Astrocyte (in vitro differentiated cells and primary cell): ENCODE data around the gene PRDM2. TPM values are rescaled to one million over a fixed set of nuclear protein-coding genes. Genes with fewer than 3 reads are reported as not detected.

Experiments used
- DNase-seq: peaks from one replicate; pipeline ENCODE4 v3.0.0-alpha.2; 2010; ENCODE audit warnings: low read depth
- FAIRE-seq: peaks from 2 replicates; lab custom pipeline; 2011; peaks lifted over from hg19 to GRCh38; lab: Jason Lieb, UNC
- H2AFZ ChIP-seq: 2 replicates; pipeline ENCODE4 v1.6.0; 2012; ENCODE audit warnings: low read depth, low read length, inconsistent platforms
- H3K27ac ChIP-seq: 2 replicates; pipeline ENCODE4 v1.5.1; 2011; ENCODE audit warnings: low read depth, low read length, inconsistent platforms
- H3K27me3 ChIP-seq: 2 replicates; pipeline ENCODE4 v1.6.0; 2011; ENCODE audit warnings: low read length, inconsistent platforms; ENCODE audit not compliant: insufficient read depth
- H3K36me3 ChIP-seq: 2 replicates; pipeline ENCODE4 v1.5.1; 2011; ENCODE audit warnings: low read length, inconsistent platforms; ENCODE audit not compliant: insufficient read depth
- H3K4me1 ChIP-seq: 2 replicates; pipeline ENCODE4 v1.5.1; 2011; ENCODE audit warnings: low read length, inconsistent platforms; ENCODE audit not compliant: insufficient read depth
- H3K4me2 ChIP-seq: 2 replicates; pipeline ENCODE4 v1.6.0; 2012; ENCODE audit warnings: low read length, inconsistent platforms
- H3K4me3 ChIP-seq: 2 replicates; pipeline ENCODE4 v1.5.1; 2011; ENCODE audit warnings: low read depth, mild to moderate bottlenecking, low read length, inconsistent platforms; ENCODE audit not compliant: insufficient read depth
- H3K79me2 ChIP-seq: 2 replicates; pipeline ENCODE4 v1.6.0; 2012; ENCODE audit warnings: mild to moderate bottlenecking, low read length, inconsistent platforms; ENCODE audit not compliant: insufficient read depth
- H3K9ac ChIP-seq: 2 replicates; pipeline ENCODE4 v1.6.0; 2012; ENCODE audit warnings: mild to moderate bottlenecking, low read length, inconsistent platforms
- H3K9me3 ChIP-seq: 2 replicates; pipeline ENCODE4 v1.5.1; 2012; ENCODE audit warnings: low read depth, mild to moderate bottlenecking, low read length, inconsistent platforms; ENCODE audit not compliant: insufficient read depth
- H4K20me1 ChIP-seq: 2 replicates; pipeline ENCODE4 v1.6.0; 2012; ENCODE audit warnings: low read length, inconsistent platforms; ENCODE audit not compliant: insufficient read depth
- H3K27ac Mint-ChIP-seq: one replicate; pipeline ENCODE4 v1.8.0; 2021; ENCODE audit warnings: mild to moderate bottlenecking, mixed read lengths; ENCODE audit not compliant: unreplicated experiment
- H3K27me3 Mint-ChIP-seq: one replicate; pipeline ENCODE4 v1.8.0; 2021; ENCODE audit warnings: low read depth, mixed read lengths; ENCODE audit not compliant: unreplicated experiment
- H3K36me3 Mint-ChIP-seq: one replicate; pipeline ENCODE4 v1.8.0; 2021; ENCODE audit warnings: low read depth, mixed read lengths; ENCODE audit not compliant: unreplicated experiment
- H3K4me1 Mint-ChIP-seq: one replicate; pipeline ENCODE4 v1.8.0; 2021; ENCODE audit warnings: low read depth, mixed read lengths; ENCODE audit not compliant: unreplicated experiment
- H3K4me3 Mint-ChIP-seq: one replicate; pipeline ENCODE4 v1.8.0; 2021; ENCODE audit warnings: mild to moderate bottlenecking, moderate library complexity, mixed read lengths; ENCODE audit not compliant: unreplicated experiment
- H3K9me3 Mint-ChIP-seq: one replicate; pipeline ENCODE4 v1.8.0; 2021; ENCODE audit warnings: mild to moderate bottlenecking, mixed read lengths; ENCODE audit not compliant: unreplicated experiment
- CTCF ChIP-seq: IDR thresholded peaks from 2 replicates; pipeline ENCODE4 v1.5.1; 2011; ENCODE audit warnings: low read depth, mild to moderate bottlenecking, inconsistent platforms, low read length, moderate library complexity; ENCODE audit not compliant: insufficient read depth
- EZH2 ChIP-seq: IDR thresholded peaks from 2 replicates; pipeline ENCODE4 v1.6.1; 2012; ENCODE audit warnings: mild to moderate bottlenecking, low read length, inconsistent platforms; ENCODE audit not compliant: insufficient read depth
- total RNA-seq: library from RNA; stranded (reverse); gene quantifications from 2 replicates; pipeline ENCODE4 v1.2.1, GENCODE V29; 2021

The PRDM2 gene
- total RNA-seq, 1 donor from 2014 or later = 49.0 TPM

GRCh38 chr1:13803546-13804239 is 103.7 kb downstream of the PRDM2 start:
- no peaks in the 10 kb centered on the region for H3K9me3 ChIP-seq
- H3K79me2 ChIP-seq = no peaks in the 10 kb centered on the region
- no peak overlapping the region for H3K27ac ChIP-seq
- H3K4me2 ChIP-seq = no peak overlapping the region
- no peaks in the 10 kb centered on the region for H3K36me3 ChIP-seq
- H3K27ac Mint-ChIP-seq = no peak overlapping the region
- H3K36me3 Mint-ChIP-seq = peaks cover 12% of the 10 kb centered on the region
- H3K4me3 ChIP-seq = no peak overlapping the region
- peaks cover 59% of the 10 kb centered on the region for H4K20me1 ChIP-seq
- no peaks in the 10 kb centered on the region for H3K27me3 Mint-ChIP-seq
- H3K9me3 Mint-ChIP-seq = no peaks in the 10 kb centered on the region
- H2AFZ ChIP-seq = no peak overlapping the region
- H3K4me3 Mint-ChIP-seq = no peak overlapping the region
- no peaks in the 10 kb centered on the region for H3K27me3 ChIP-seq
- peaks cover under 1% of the 10 kb centered on the region for H3K4me1 ChIP-seq
- DNase-seq = no peak
- TF ChIP-seq EZH2 (no peak), CTCF (no peak)
- no peaks in the 10 kb centered on the region for H3K4me1 Mint-ChIP-seq
- FAIRE-seq = no peak
- no peak overlapping the region for H3K9ac ChIP-seq

- H3K4me1 ChIP-seq = no peaks in the 10 kb centered on the region
- no peak for TF ChIP-seq EZH2
- no peak for TF ChIP-seq CTCF
These were observed 104.2 kb downstream of the PRDM2 start for GRCh38 chr1:13804240-13804633.

GRCh38 chr1:13805431-13805830 is 105.4 kb downstream of the PRDM2 start:
- Mint-ChIP-seq H3K4me1 (peaks cover 10% of the 10 kb centered on the region), H3K27ac (no peak overlapping the region), H3K27me3 (no peaks in the 10 kb centered on the region), H3K9me3 (no peaks in the 10 kb centered on the region), H3K4me3 (no peak overlapping the region), H3K36me3 (peaks cover 17% of the 10 kb centered on the region)
- H4K20me1 ChIP-seq = peaks cover 52% of the 10 kb centered on the region
- no peak overlapping the region for H3K4me2 ChIP-seq
- FAIRE-seq (no peak), DNase-seq (no peak)
- TF ChIP-seq EZH2 (no peak), CTCF (no peak)
- H3K9me3 ChIP-seq = no peaks in the 10 kb centered on the region
- no peak overlapping the region for H3K9ac ChIP-seq
- no peaks in the 10 kb centered on the region for H3K36me3 ChIP-seq
- H3K27ac ChIP-seq = no peak overlapping the region
- H3K27me3 ChIP-seq = no peaks in the 10 kb centered on the region
- H3K79me2 ChIP-seq = no peaks in the 10 kb centered on the region
- H2AFZ ChIP-seq = no peak overlapping the region
- H3K4me1 ChIP-seq = no peaks in the 10 kb centered on the region
- H3K4me3 ChIP-seq = no peak overlapping the region

More at GRCh38 chr1:13804240-13804633, 104.2 kb downstream of the PRDM2 start:
- DNase-seq = no peak
- no peaks in the 10 kb centered on the region for H3K27me3 ChIP-seq
- H3K27me3 Mint-ChIP-seq = no peaks in the 10 kb centered on the region
- no peak overlapping the region for H3K4me3 ChIP-seq
- H3K9me3 Mint-ChIP-seq = no peaks in the 10 kb centered on the region
- peaks cover 62% of the 10 kb centered on the region for H4K20me1 ChIP-seq
- no peak overlapping the region for H3K9ac ChIP-seq
- H3K27ac ChIP-seq = no peak overlapping the region
- no peaks in the 10 kb centered on the region for H3K36me3 ChIP-seq
- no peak for FAIRE-seq
- no peak overlapping the region for H2AFZ ChIP-seq
- H3K79me2 ChIP-seq = no peaks in the 10 kb centered on the region
- H3K4me3 Mint-ChIP-seq = no peak overlapping the region
- peaks cover 5% of the 10 kb centered on the region for H3K4me1 Mint-ChIP-seq
- no peak overlapping the region for H3K4me2 ChIP-seq
- no peak overlapping the region for H3K27ac Mint-ChIP-seq
- peaks cover 12% of the 10 kb centered on the region for H3K36me3 Mint-ChIP-seq
- no peaks in the 10 kb centered on the region for H3K9me3 ChIP-seq
